HG02885 (cell line): ENCODE measurements around the gene SLC35B1.
"Not testable (repeated sequence)": the region's sequence is repeated elsewhere in the genome, so short reads cannot be mapped to it uniquely, and the experiment has no call there.

ENCODE experiments used
- ATAC-seq: cut with Tn5 transposase; IDR thresholded peaks from one replicate; pipeline ENCODE4 v1.9.1; 2021; ENCODE audit warnings: mild to moderate bottlenecking; ENCODE audit not compliant: unreplicated experiment, poor library complexity

SLC35B1 gene

GRCh38 chr17:49677134-49677932 lies 30.4 kb downstream of the SLC35B1 start:
- peak; percentile 54 for ATAC-seq

- ATAC-seq: peak; percentile 69
Measured at GRCh38 chr17:49676276-49676868, 31.4 kb downstream of the SLC35B1 start.

GRCh38 chr17:49674507-49674906 lies 33.3 kb downstream of the SLC35B1 start:
- no peak for ATAC-seq

GRCh38 chr17:49673679-49674078 lies 34.1 kb downstream of the SLC35B1 start:
- ATAC-seq: not testable (repeated sequence)

GRCh38 chr17:49670641-49671040 lies 37.1 kb downstream of the SLC35B1 start:
- ATAC-seq: no peak

GRCh38 chr17:49670002-49670401 lies 37.8 kb downstream of the SLC35B1 start:
- ATAC-seq: no peak

- ATAC-seq: no peak
Measured at GRCh38 chr17:49667854-49668253, 39.9 kb downstream of the SLC35B1 start.

GRCh38 chr17:49664706-49665211 lies 43.0 kb downstream of the SLC35B1 start:
- no peak for ATAC-seq

- no peak for ATAC-seq
Measured at GRCh38 chr17:49659661-49660382, 47.9 kb downstream of the SLC35B1 start.

- ATAC-seq: no peak
Measured at GRCh38 chr17:49656247-49656646, 51.5 kb downstream of the SLC35B1 start.
